Muscle of leg (tissue), 11 donors: ENCODE data around the gene CAD. TPM values are rescaled to one million over a fixed set of nuclear protein-coding genes. Genes with fewer than 3 reads are reported as not detected.
"Not testable (repeated sequence)": the region's sequence is repeated elsewhere in the genome, so short reads cannot be mapped to it uniquely, and the experiment has no call there.

Experiments
- DNase-seq: peaks from one replicate; pipeline ENCODE4 v3.0.0; 2013
- H3K27ac ChIP-seq: one replicate; pipeline ENCODE4 v1.5.1; 2013; ENCODE audit warnings: mild to moderate bottlenecking, low read length, control low read depth
- H3K27me3 ChIP-seq: one replicate; pipeline ENCODE4 v1.6.1; 2013; ENCODE audit warnings: low read length; ENCODE audit not compliant: control insufficient read depth, insufficient read depth
- H3K36me3 ChIP-seq: one replicate; pipeline ENCODE4 v1.6.1; 2013; ENCODE audit warnings: low read length; ENCODE audit not compliant: control insufficient read depth, insufficient read depth
- H3K4me1 ChIP-seq: one replicate; pipeline ENCODE4 v1.6.1; 2013; ENCODE audit warnings: low read length; ENCODE audit not compliant: control insufficient read depth, insufficient read depth
- H3K4me3 ChIP-seq: one replicate; pipeline ENCODE4 v1.5.1; 2013; ENCODE audit warnings: low read length, control low read depth
- H3K9me3 ChIP-seq: replicated peaks from 2 replicates; pipeline ENCODE4 v1.6.1; 2013; ENCODE audit warnings: low read depth, low read length; ENCODE audit not compliant: control insufficient read depth
- WGBS: methylation state at CpG from one replicate; pipeline ENCODE4 v1.1.5; 2013; ENCODE audit warnings: missing lambda C conversion rate; ENCODE audit not compliant: insufficient coverage; 5-methylcytosine and 5-hydroxymethylcytosine counted together
- polyA plus RNA-seq, 8 donors: library from polyadenylated mRNA; unstranded; fragments of 120-200 nt; gene quantifications; one replicate each; pipeline versions ENCODE4 v1.2.1 to v1.2.3, GENCODE V29; 2013; ENCODE audit warnings: inconsistent platforms in 1 of 8, low replicate concordance in 1 of 8; ENCODE audit not compliant: insufficient read length in 8 of 8, insufficient read depth in 1 of 8
- total RNA-seq: library from RNA; stranded (reverse); fragments of 120-200 nt; gene quantifications from one replicate; pipeline ENCODE4 v1.2.4, GENCODE V29; 2013

CAD gene
- total and polyA plus RNA-seq, 9 donors, result 16.9 to 40.7 (median 32.5) TPM

- Histone ChIP-seq H3K4me1 (peaks cover 36% of the 10 kb centered on the region), H3K4me3 (peak overlapping the region; percentile 25), H3K36me3 (no peaks in the 10 kb centered on the region), H3K27me3 (peaks cover 87% of the 10 kb centered on the region), H3K27ac (no peak overlapping the region), H3K9me3 (no peaks in the 10 kb centered on the region)
- DNase-seq, result no peak
- under 1% methylated on average over 22 of the region's 46 CpGs for WGBS
Measured at GRCh38 chr2:27263287-27264252, 46.4 kb downstream of the CAD start.

GRCh38 chr2:27264253-27264752 is 47.1 kb downstream of the CAD start:
- Histone ChIP-seq H3K27ac (no peak overlapping the region), H3K9me3 (no peaks in the 10 kb centered on the region), H3K4me1 (peaks cover 36% of the 10 kb centered on the region), H3K4me3 (peak overlapping the region; percentile 32), H3K27me3 (peaks cover 82% of the 10 kb centered on the region), H3K36me3 (no peaks in the 10 kb centered on the region)
- no peak for DNase-seq
- WGBS, result 1% methylated on average over 14 of the region's 38 CpGs

- Histone ChIP-seq H3K4me1 (peaks cover 36% of the 10 kb centered on the region), H3K4me3 (peak overlapping the region; percentile 32), H3K36me3 (no peaks in the 10 kb centered on the region), H3K27ac (no peak overlapping the region), H3K27me3 (peaks cover 80% of the 10 kb centered on the region), H3K9me3 (no peaks in the 10 kb centered on the region)
- DNase-seq, result peak; percentile 68
- WGBS, result 2% methylated on average over 56 of the region's 56 CpGs
Measured at GRCh38 chr2:27264753-27265535, 47.8 kb downstream of the CAD start.

GRCh38 chr2:27265536-27265870 is 48.3 kb downstream of the CAD start:
- no peak overlapping the region for H3K27ac ChIP-seq
- H3K36me3 ChIP-seq, result no peaks in the 10 kb centered on the region
- H3K27me3 ChIP-seq, result peaks cover 77% of the 10 kb centered on the region
- no peak for DNase-seq
- no peak overlapping the region for H3K4me3 ChIP-seq
- no peaks in the 10 kb centered on the region for H3K9me3 ChIP-seq
- peaks cover 36% of the 10 kb centered on the region for H3K4me1 ChIP-seq

GRCh38 chr2:27268296-27268695 is 51.1 kb downstream of the CAD start:
- WGBS, result 86% methylated on average over 7 of the region's 13 CpGs
- H3K27ac ChIP-seq, H3K9me3 ChIP-seq, H3K36me3 ChIP-seq, H3K4me3 ChIP-seq, DNase-seq: not testable (repeated sequence)
- peaks cover 55% of the 10 kb centered on the region for H3K27me3 ChIP-seq
- peaks cover 23% of the 10 kb centered on the region for H3K4me1 ChIP-seq

- Histone ChIP-seq H3K27me3 (peaks cover 41% of the 10 kb centered on the region), H3K4me1 (peaks cover 6% of the 10 kb centered on the region), H3K9me3 (no peaks in the 10 kb centered on the region), H3K27ac (no peak overlapping the region), H3K36me3 (no peaks in the 10 kb centered on the region), H3K4me3 (no peak overlapping the region)
- 84% methylated on average over 2 of the region's 3 CpGs for WGBS
- no peak for DNase-seq
Measured at GRCh38 chr2:27270131-27270530, 53.0 kb downstream of the CAD start.

- no peak overlapping the region for H3K4me3 ChIP-seq
- no peak overlapping the region for H3K27ac ChIP-seq
- H3K36me3 ChIP-seq, result no peaks in the 10 kb centered on the region
- H3K9me3 ChIP-seq, result no peaks in the 10 kb centered on the region
- H3K27me3 ChIP-seq, result peaks cover 35% of the 10 kb centered on the region
- peaks cover under 1% of the 10 kb centered on the region for H3K4me1 ChIP-seq
- DNase-seq, result no peak
- 60% methylated on average over 1 of the region's 2 CpGs for WGBS
Measured at GRCh38 chr2:27270670-27271069, 53.5 kb downstream of the CAD start.

- no peak for DNase-seq
- Histone ChIP-seq H3K27ac (no peak overlapping the region), H3K4me1 (no peaks in the 10 kb centered on the region), H3K9me3 (no peaks in the 10 kb centered on the region), H3K4me3 (no peak overlapping the region), H3K36me3 (no peaks in the 10 kb centered on the region), H3K27me3 (peaks cover 25% of the 10 kb centered on the region)
- 28% methylated on average over 4 of the region's 11 CpGs for WGBS
Measured at GRCh38 chr2:27271631-27272340, 54.6 kb downstream of the CAD start.

GRCh38 chr2:27272537-27273522 is 55.7 kb downstream of the CAD start:
- not testable (repeated sequence) for H3K9me3 ChIP-seq, H3K4me3 ChIP-seq, H3K36me3 ChIP-seq, DNase-seq, H3K4me1 ChIP-seq, H3K27ac ChIP-seq
- peaks cover 17% of the 10 kb centered on the region for H3K27me3 ChIP-seq
- 79% methylated on average over 9 of the region's 15 CpGs for WGBS
